Effector memory CD4-positive, alpha-beta T cell (primary cell): ENCODE results near the gene TMEM178B.

ENCODE experiments used
- DNase-seq, 3 donors: peaks; one replicate each; pipeline ENCODE4 v3.0.0-alpha.2; 2020
- H3K27ac ChIP-seq: 2 replicates; pipeline ENCODE4 v1.7.0; 2013; ENCODE audit warnings: mild to moderate bottlenecking, low read length, moderate library complexity; ENCODE audit not compliant: insufficient read depth, poor library complexity, severe bottlenecking
- H3K27me3 ChIP-seq: replicated peaks from 2 replicates; pipeline ENCODE4 v1.7.0; 2013; ENCODE audit warnings: mild to moderate bottlenecking, low read length; ENCODE audit not compliant: insufficient read depth, control insufficient read depth, poor library complexity, severe bottlenecking
- H3K36me3 ChIP-seq: 2 replicates; pipeline ENCODE4 v1.7.0; 2013; ENCODE audit warnings: mild to moderate bottlenecking, low read length, moderate library complexity; ENCODE audit not compliant: control insufficient read depth, insufficient read depth
- H3K4me1 ChIP-seq: 2 replicates; pipeline ENCODE4 v1.7.0; 2013; ENCODE audit warnings: low read length, mild to moderate bottlenecking; ENCODE audit not compliant: control insufficient read depth, insufficient read depth, poor library complexity, severe bottlenecking
- H3K4me3 ChIP-seq: 2 replicates; pipeline ENCODE4 v1.7.0; 2013; ENCODE audit warnings: low read length, low read depth, mild to moderate bottlenecking; ENCODE audit not compliant: insufficient read depth, poor library complexity, severe bottlenecking
- H3K9me3 ChIP-seq: 2 replicates; pipeline ENCODE4 v1.7.0; 2013; ENCODE audit warnings: mild to moderate bottlenecking, low read length, moderate library complexity; ENCODE audit not compliant: control insufficient read depth

TMEM178B gene

GRCh38 chr7:141361960-141362359 is 288.1 kb downstream of the TMEM178B start:
- Histone ChIP-seq H3K9me3 (no peaks in the 10 kb centered on the region), H3K4me1 (no peaks in the 10 kb centered on the region), H3K36me3 (no peaks in the 10 kb centered on the region), H3K27me3 (no peaks in the 10 kb centered on the region), H3K4me3 (no peak overlapping the region), H3K27ac (no peak overlapping the region)
- no peak for DNase-seq

GRCh38 chr7:141362580-141363435 is 288.9 kb downstream of the TMEM178B start:
- Histone ChIP-seq H3K27me3 (no peaks in the 10 kb centered on the region), H3K36me3 (no peaks in the 10 kb centered on the region), H3K9me3 (no peaks in the 10 kb centered on the region), H3K4me1 (no peaks in the 10 kb centered on the region), H3K4me3 (no peak overlapping the region), H3K27ac (no peak overlapping the region)
- no peak for DNase-seq

- Histone ChIP-seq H3K4me1 (no peaks in the 10 kb centered on the region), H3K27ac (no peak overlapping the region), H3K4me3 (no peak overlapping the region), H3K9me3 (no peaks in the 10 kb centered on the region), H3K27me3 (no peaks in the 10 kb centered on the region), H3K36me3 (no peaks in the 10 kb centered on the region)
- DNase-seq, result no peak
Measured at GRCh38 chr7:141363748-141364147, 289.9 kb downstream of the TMEM178B start.

- no peak for DNase-seq
- no peaks in the 10 kb centered on the region for H3K27me3 ChIP-seq
Measured at GRCh38 chr7:141366091-141366621, 292.3 kb downstream of the TMEM178B start.

DNA sequence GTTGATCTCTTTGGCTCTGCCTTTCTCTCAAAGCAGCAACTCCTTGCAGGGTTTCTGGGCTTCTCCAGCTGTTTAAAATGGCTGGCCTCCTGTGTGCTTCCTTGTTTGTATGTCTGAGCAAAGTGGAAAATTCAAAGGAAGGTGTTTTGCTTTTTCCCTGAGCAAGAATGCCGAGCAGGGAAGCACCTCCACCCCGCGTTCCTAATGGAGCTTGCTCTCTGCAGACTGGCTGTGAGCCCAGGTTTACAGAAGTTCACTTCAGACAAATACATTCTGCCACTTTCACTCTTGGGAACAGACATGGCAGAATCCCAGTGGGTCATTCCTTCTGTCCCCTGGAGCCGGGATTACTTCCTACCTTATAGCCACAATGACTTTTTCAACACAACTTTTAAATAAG is 295.6 kb downstream of the TMEM178B start:
- H3K4me3 ChIP-seq, result no peak overlapping the region
- H3K27me3 ChIP-seq, result no peaks in the 10 kb centered on the region
- no peaks in the 10 kb centered on the region for H3K36me3 ChIP-seq
- H3K9me3 ChIP-seq, result no peaks in the 10 kb centered on the region
- no peak overlapping the region for H3K27ac ChIP-seq
- no peak for DNase-seq
- no peaks in the 10 kb centered on the region for H3K4me1 ChIP-seq

More at GRCh38 chr7:141366091-141366621, 292.3 kb downstream of the TMEM178B start:
- Histone ChIP-seq H3K36me3 (no peaks in the 10 kb centered on the region), H3K9me3 (no peaks in the 10 kb centered on the region), H3K27ac (no peak overlapping the region), H3K4me1 (no peaks in the 10 kb centered on the region), H3K4me3 (no peak overlapping the region)

DNA sequence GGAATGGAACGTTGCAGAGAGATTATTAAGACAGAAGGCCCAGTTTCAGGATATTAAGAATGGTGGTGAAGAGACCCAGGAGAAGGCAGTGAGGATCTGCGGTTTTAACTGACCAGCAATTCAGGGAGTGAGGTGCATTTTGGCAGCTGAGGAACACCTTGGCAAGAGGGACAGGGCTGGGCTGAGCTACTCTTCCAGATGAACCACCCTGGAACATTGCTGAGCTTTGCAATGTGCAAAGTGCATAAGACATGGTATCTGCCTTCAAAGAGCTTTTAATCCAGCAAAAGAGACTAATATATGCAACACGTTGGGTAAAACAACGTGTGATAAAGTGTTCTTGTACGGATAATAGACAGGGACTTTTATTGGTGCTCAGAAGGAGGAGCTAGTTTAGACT is 296.3 kb downstream of the TMEM178B start:
- H3K27me3 ChIP-seq, result no peaks in the 10 kb centered on the region
- H3K9me3 ChIP-seq, result no peaks in the 10 kb centered on the region
- no peak for DNase-seq
- H3K36me3 ChIP-seq, result no peaks in the 10 kb centered on the region
- no peaks in the 10 kb centered on the region for H3K4me1 ChIP-seq
- H3K4me3 ChIP-seq, result no peak overlapping the region
- no peak overlapping the region for H3K27ac ChIP-seq

DNA sequence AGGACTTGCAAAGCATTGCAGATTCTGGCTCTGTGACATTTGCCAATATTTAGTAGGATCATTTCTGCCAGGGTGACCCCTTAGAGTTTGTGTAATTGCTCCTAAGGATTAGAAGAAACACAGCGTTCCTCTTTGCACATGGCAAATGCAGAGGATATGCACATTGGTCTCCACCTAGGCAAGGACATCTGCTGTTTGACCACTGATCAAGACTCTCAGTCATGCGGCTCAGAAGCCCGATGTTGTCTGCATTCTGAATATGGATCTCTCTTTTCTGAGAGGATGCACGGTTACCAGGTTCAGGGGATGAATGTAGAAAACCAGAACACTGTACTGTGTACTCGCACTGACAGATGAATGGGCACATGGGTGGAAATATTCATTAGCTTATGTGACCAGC is 296.8 kb downstream of the TMEM178B start:
- Histone ChIP-seq H3K27ac (no peak overlapping the region), H3K4me3 (no peak overlapping the region), H3K9me3 (no peaks in the 10 kb centered on the region), H3K4me1 (no peaks in the 10 kb centered on the region), H3K27me3 (no peaks in the 10 kb centered on the region), H3K36me3 (no peaks in the 10 kb centered on the region)
- DNase-seq, result no peak

GRCh38 chr7:141374425-141374824 is 300.6 kb downstream of the TMEM178B start:
- DNase-seq, result no peak
- Histone ChIP-seq H3K4me1 (no peaks in the 10 kb centered on the region), H3K4me3 (no peak overlapping the region), H3K36me3 (no peaks in the 10 kb centered on the region), H3K9me3 (no peaks in the 10 kb centered on the region), H3K27me3 (no peaks in the 10 kb centered on the region), H3K27ac (no peak overlapping the region)

- Histone ChIP-seq H3K27ac (no peak overlapping the region), H3K9me3 (no peaks in the 10 kb centered on the region), H3K36me3 (no peaks in the 10 kb centered on the region), H3K4me3 (no peak overlapping the region), H3K4me1 (no peaks in the 10 kb centered on the region), H3K27me3 (no peaks in the 10 kb centered on the region)
- no peak for DNase-seq
Measured at GRCh38 chr7:141375442-141375841, 301.6 kb downstream of the TMEM178B start.

GRCh38 chr7:141377906-141378305 is 304.0 kb downstream of the TMEM178B start:
- H3K4me1 ChIP-seq, result no peaks in the 10 kb centered on the region
- no peaks in the 10 kb centered on the region for H3K36me3 ChIP-seq
- DNase-seq, result no peak

More at GRCh38 chr7:141377906-141378305, 304.0 kb downstream of the TMEM178B start:
- Histone ChIP-seq H3K4me3 (no peak overlapping the region), H3K27ac (no peak overlapping the region), H3K9me3 (no peaks in the 10 kb centered on the region), H3K27me3 (no peaks in the 10 kb centered on the region)
